ENCODE data around the gene FYN. TPM values are rescaled to one million over a fixed set of nuclear protein-coding genes. Genes with fewer than 3 reads are reported as not detected.

FYN gene
- total and polyA plus RNA-seq, 10 of the 15 experiments (the other 5 are each of a cell fraction or from before 2014, with no cell fraction given) = 51.4 to 247 (median 138) TPM

GRCh38 chr6:111748231-111748647 is 125.0 kb downstream of the FYN start (continued):
- TF ChIP-seq IKZF2 (IDR thresholded peaks at IDR 0.05) = peak; percentile 61 to 62; a peak in 2 of 4 replicates
- no peak for TF ChIP-seq USF2 (IDR thresholded peaks at IDR 0.05; ENCODE audit: borderline replicate concordance, low read depth, low read length)
- TF ChIP-seq TCF7 (IDR thresholded peaks at IDR 0.05; ENCODE audit: borderline replicate concordance) = peak; percentile 86
- TF ChIP-seq PBX3 (IDR thresholded peaks at IDR 0.05; ENCODE audit: insufficient replicate concordance, low read depth, low read length) = no peak
- TF ChIP-seq ESRRA (IDR thresholded peaks at IDR 0.05; ENCODE audit: low read length) = no peak
- TF ChIP-seq MAX (IDR thresholded peaks at IDR 0.05; ENCODE audit: low read depth, low read length) = no peak
- no peak for TF ChIP-seq CHD1 (IDR thresholded peaks at IDR 0.05; ENCODE audit: low read depth, low read length)
- TF ChIP-seq SUZ12 (IDR thresholded peaks at IDR 0.05; ENCODE audit: unreplicated experiment) = no peak
- TF ChIP-seq IRF3 (IDR thresholded peaks at IDR 0.05) = no peak
- TF ChIP-seq BCL11A (IDR thresholded peaks at IDR 0.05; ENCODE audit: low read depth, low read length) = peak; percentile 39; the same call in 1 of the 2 replicates
- no peak for TF ChIP-seq ZNF217 (IDR thresholded peaks at IDR 0.05)
- no peak for TF ChIP-seq STAT1 (conservative IDR thresholded peaks at IDR 0.05)
- no peak for TF ChIP-seq KDM1A (IDR thresholded peaks at IDR 0.05; ENCODE audit: borderline replicate concordance)
- no peak for TF ChIP-seq GATAD2B (conservative IDR thresholded peaks at IDR 0.05; ENCODE audit: low read depth)
- TF ChIP-seq SUPT20H (IDR thresholded peaks at IDR 0.05; ENCODE audit: borderline replicate concordance, control insufficient read depth, low read depth, low read length) = no peak
- TF ChIP-seq REST (IDR thresholded peaks at IDR 0.05; ENCODE audit: low read depth, low read length) = no peak
- TF ChIP-seq CUX1 (IDR thresholded peaks at IDR 0.05; ENCODE audit: insufficient replicate concordance, low read depth, low read length) = no peak
